Mammary epithelial cell (primary cell): ENCODE results near the gene NRG3.

ENCODE experiments used
- CTCF ChIP-seq, 2 donors: IDR thresholded peaks in 1 of 2; conservative IDR thresholded peaks in 1 of 2; 2 replicates each; pipeline ENCODE4 v1.5.1; 2011 to 2012; ENCODE audit warnings: inconsistent platforms in 2 of 2, low read length in 2 of 2, mild to moderate bottlenecking in 2 of 2, control low read depth in 1 of 2, low read depth in 1 of 2; ENCODE audit not compliant: insufficient read depth in 1 of 2; ENCODE audit errors: extremely low read depth in 1 of 2
- EZH2 ChIP-seq: IDR thresholded peaks from 2 replicates; pipeline ENCODE4 v1.6.1; 2012; ENCODE audit warnings: low read length, inconsistent platforms, borderline replicate concordance

DNA sequence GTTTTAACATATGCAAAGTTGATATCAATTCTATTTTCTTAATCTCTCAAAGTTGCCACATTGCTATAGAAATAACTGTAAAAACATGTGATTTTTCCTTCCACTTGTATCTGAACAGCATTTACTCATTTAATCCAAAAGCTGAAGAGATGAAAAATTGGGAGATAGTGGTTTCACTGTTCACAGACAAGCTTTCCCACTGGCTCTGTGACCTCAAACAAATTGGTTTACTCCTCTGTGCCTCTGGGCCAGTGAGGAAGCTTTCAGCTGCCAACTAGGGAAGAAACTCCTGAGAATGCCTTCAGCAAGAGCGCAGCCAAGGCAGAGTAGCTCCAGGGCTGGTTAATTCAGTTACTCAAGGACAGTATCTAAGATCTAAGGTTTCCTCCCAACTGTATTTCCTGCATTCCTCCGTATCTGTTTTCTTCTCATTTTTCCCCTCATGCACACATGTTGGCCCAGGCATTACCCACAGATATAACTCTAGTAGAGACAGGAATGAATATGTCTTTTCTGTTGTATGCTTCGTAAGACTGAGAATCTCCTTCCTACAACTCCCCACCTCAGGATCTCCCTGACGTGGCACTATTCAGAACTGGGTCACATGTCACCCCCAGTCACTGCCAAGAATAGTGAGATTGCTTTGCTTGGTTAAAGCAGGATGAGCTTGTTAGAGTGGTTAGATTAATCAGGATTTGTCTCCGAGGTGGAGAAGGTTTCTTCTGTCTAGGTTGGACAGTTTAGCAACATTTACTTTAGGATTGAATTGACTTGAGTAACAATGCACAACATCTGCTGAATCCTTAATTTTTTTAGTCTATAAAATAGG, 315.7 kb downstream of the NRG3 start:
- TF ChIP-seq CTCF (conservative IDR thresholded peaks at IDR 0.05 in 1 of 2, IDR thresholded peaks at IDR 0.05 in 1 of 2; ENCODE audit: extremely low read depth in 1 of 2, insufficient read depth in 1 of 2, low read depth in 1 of 2, low read length in 2 of 2) (no peak), EZH2 (no peak)
